NCI-H146 treated with DMSO at 0.1 percent for 48 hours (cell line): ENCODE measurements around the gene RPS6KA2.
A peak's percentile ranks its signal among the peaks of the same experiment; 100 is the strongest.
"Not testable (repeated sequence)": the region's sequence is repeated elsewhere in the genome, so short reads cannot be mapped to it uniquely, and the experiment has no call there.

Experiments
- DNase-seq: peaks from one replicate; lab custom pipeline; 2025; ENCODE audit not compliant: unreplicated experiment; lab: John Stamatoyannopoulos, UW

Gene RPS6KA2

GRCh38 chr6:166411271-166411670 lies 215.8 kb downstream of the RPS6KA2 start:
- no peak for DNase-seq

- no peak for DNase-seq
Measured at GRCh38 chr6:166410426-166410935, 216.6 kb downstream of the RPS6KA2 start.

- DNase-seq: no peak
Measured at GRCh38 chr6:166408936-166409755, 217.9 kb downstream of the RPS6KA2 start.

GRCh38 chr6:166406197-166406596 lies 220.9 kb downstream of the RPS6KA2 start:
- DNase-seq: no peak

- DNase-seq: no peak
Measured at GRCh38 chr6:166405386-166405785, 221.7 kb downstream of the RPS6KA2 start.

- peak; percentile 22 for DNase-seq
Measured at GRCh38 chr6:166402582-166403277, 224.3 kb downstream of the RPS6KA2 start.

GRCh38 chr6:166400649-166401250 lies 226.3 kb downstream of the RPS6KA2 start:
- DNase-seq: peak; percentile 58

- no peak for DNase-seq
Measured at GRCh38 chr6:166400181-166400580, 226.9 kb downstream of the RPS6KA2 start.

GRCh38 chr6:166398348-166398747 lies 228.7 kb downstream of the RPS6KA2 start:
- no peak for DNase-seq

- DNase-seq: no peak
Measured at GRCh38 chr6:166397849-166398248, 229.2 kb downstream of the RPS6KA2 start.

- DNase-seq: no peak
Measured at GRCh38 chr6:166395778-166396177, 231.3 kb downstream of the RPS6KA2 start.

GRCh38 chr6:166395351-166395750 lies 231.7 kb downstream of the RPS6KA2 start:
- no peak for DNase-seq

- no peak for DNase-seq
Measured at GRCh38 chr6:166394036-166394892, 232.8 kb downstream of the RPS6KA2 start.

- no peak for DNase-seq
Measured at GRCh38 chr6:166393535-166393823, 233.6 kb downstream of the RPS6KA2 start.

- not testable (repeated sequence) for DNase-seq
Measured at GRCh38 chr6:166392755-166393534, 234.1 kb downstream of the RPS6KA2 start.

- no peak for DNase-seq
Measured at GRCh38 chr6:166389119-166389518, 237.9 kb downstream of the RPS6KA2 start.

GRCh38 chr6:166388290-166389004 lies 238.6 kb downstream of the RPS6KA2 start:
- no peak for DNase-seq

- DNase-seq: peak; percentile 43
Measured at GRCh38 chr6:166387642-166388289, 239.3 kb downstream of the RPS6KA2 start.

GRCh38 chr6:166387098-166387497 lies 240.0 kb downstream of the RPS6KA2 start:
- DNase-seq: not testable (repeated sequence)
